Natural killer cell treated with Interleukin-12 subunit alpha and Interleukin-12 subunit beta and Interleukin-15 and Interleukin-18, amount 100 ng/mL, for 72 hours (primary cell): ENCODE data around the gene PLEKHA7. TPM values are rescaled to one million over a fixed set of nuclear protein-coding genes. Genes with fewer than 3 reads are reported as not detected.

ENCODE experiments used
- ATAC-seq, 2 donors: fragments of 150-1000 bp; cut with Tn5 transposase in 1 of 2; sonication (Bioruptor Pico), chemical (Tn5 transposase) in 1 of 2; 2 replicates each; pipeline ENCODE4 v1.10.0; 2021
- DNase-seq: peaks from one replicate; pipeline ENCODE4 v3.0.0; 2022; ENCODE audit warnings: low spot score
- H3K27ac Mint-ChIP-seq, 2 donors: 1 replicate in 1 of 2; 2 replicates in 1 of 2; pipeline ENCODE4 v1.8.0; 2022; ENCODE audit warnings: mixed read lengths in 2 of 2, mild to moderate bottlenecking in 1 of 2, moderate library complexity in 1 of 2
- H3K27me3 Mint-ChIP-seq, 2 donors: 1 replicate in 1 of 2; 2 replicates in 1 of 2; pipeline ENCODE4 v1.8.0; 2022; ENCODE audit warnings: mixed read lengths in 2 of 2
- H3K36me3 Mint-ChIP-seq: one replicate; pipeline ENCODE4 v1.8.0; 2022; ENCODE audit warnings: mixed read lengths
- H3K4me1 Mint-ChIP-seq, 2 donors: 1 replicate in 1 of 2; 2 replicates in 1 of 2; pipeline ENCODE4 v1.8.0; 2022; ENCODE audit warnings: low read depth in 2 of 2, mixed read lengths in 2 of 2, mild to moderate bottlenecking in 1 of 2
- H3K4me3 Mint-ChIP-seq: one replicate; pipeline ENCODE4 v1.8.0; 2022; ENCODE audit warnings: mixed read lengths
- H3K9me3 Mint-ChIP-seq: 2 replicates; pipeline ENCODE4 v1.8.0; 2022; ENCODE audit warnings: mixed read lengths
- total RNA-seq, 2 donors: library from RNA; stranded (reverse); gene quantifications; one replicate each; pipeline ENCODE4 v1.2.3, GENCODE V29; 2022

The PLEKHA7 gene
- total RNA-seq, 2 donors from 2014 or later = 0.10 to 0.84 TPM

DNA sequence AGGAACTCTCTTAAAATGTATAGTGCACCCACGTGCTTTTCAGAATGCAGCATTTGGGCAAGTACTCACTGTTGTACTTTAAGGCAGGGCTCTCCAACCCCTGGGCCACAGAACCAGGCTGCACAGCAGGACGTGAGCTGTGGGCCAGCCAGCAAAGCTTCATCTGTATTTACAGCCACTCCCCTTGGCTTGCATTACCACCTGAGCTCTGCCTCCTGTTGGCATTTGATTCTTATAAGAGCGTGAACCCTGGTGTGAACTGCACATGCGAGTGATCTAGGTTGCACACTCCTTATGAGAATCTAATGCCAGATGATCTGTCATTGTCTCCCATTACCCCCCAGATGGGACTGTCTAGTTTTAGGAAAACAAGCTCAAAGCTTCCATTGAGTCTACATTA is 272.7 kb downstream of the PLEKHA7 start:
- H3K36me3 Mint-ChIP-seq = peaks cover 14% of the 10 kb centered on the region
- H3K27me3 Mint-ChIP-seq = no peaks in the 10 kb centered on the region
- peak overlapping the region; percentile 49 for H3K4me3 Mint-ChIP-seq
- no peak overlapping the region for H3K27ac Mint-ChIP-seq
- peaks cover 26 to 37% of the 10 kb centered on the region in 2 donors for H3K4me1 Mint-ChIP-seq
- ATAC-seq (no peak), DNase-seq (no peak)
- no peaks in the 10 kb centered on the region for H3K9me3 Mint-ChIP-seq

DNA sequence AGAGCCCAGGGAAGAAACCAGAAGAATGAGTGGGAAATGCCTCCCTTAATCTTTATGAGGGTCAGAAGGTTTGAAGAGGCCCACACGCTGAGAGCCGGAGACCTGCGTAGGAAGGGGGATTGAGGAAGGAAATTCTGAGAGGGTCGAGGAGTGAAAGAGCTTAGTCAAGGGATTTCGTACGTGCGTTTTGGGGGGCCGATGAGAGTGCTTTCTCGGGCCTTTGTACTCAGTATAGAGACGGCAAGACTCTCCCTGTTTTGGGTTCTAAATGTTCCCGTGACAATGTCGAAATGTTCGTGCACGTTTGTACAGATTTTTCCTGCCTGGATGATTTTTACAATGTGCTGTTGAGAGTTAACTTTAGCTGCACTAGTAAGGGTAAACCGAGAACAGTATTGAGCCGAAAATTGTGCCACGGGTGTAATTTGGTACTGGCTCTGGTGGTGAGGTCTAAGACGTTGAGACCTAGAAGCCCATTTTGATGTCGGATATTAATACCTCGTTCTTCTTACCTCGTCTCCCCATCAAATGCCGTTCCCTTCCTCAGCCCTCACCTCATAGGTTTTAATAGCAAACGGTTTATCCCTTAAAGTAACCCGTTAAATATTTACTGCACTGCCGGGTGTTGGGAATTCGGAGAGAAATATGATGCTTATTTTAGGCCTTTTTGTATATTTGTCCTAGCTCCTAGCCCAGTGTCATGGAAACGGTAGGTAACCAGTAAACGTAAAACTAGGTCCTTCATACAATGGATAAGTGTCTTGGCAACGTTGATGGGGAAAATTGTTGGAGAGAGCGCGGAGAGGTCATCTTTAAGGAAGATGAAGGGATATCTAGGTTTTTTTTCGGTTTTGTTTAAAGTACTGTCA is 275.0 kb downstream of the PLEKHA7 start:
- Mint-ChIP-seq H3K9me3 (no peaks in the 10 kb centered on the region), H3K27ac (no peak overlapping the region), H3K4me1 (peaks cover 15 to 19% of the 10 kb centered on the region in 2 donors), H3K36me3 (peaks cover 6% of the 10 kb centered on the region), H3K27me3 (no peaks in the 10 kb centered on the region), H3K4me3 (no peak overlapping the region)
- no peak for DNase-seq
- ATAC-seq = peak in 1 of 2 donors; percentile 4

DNA sequence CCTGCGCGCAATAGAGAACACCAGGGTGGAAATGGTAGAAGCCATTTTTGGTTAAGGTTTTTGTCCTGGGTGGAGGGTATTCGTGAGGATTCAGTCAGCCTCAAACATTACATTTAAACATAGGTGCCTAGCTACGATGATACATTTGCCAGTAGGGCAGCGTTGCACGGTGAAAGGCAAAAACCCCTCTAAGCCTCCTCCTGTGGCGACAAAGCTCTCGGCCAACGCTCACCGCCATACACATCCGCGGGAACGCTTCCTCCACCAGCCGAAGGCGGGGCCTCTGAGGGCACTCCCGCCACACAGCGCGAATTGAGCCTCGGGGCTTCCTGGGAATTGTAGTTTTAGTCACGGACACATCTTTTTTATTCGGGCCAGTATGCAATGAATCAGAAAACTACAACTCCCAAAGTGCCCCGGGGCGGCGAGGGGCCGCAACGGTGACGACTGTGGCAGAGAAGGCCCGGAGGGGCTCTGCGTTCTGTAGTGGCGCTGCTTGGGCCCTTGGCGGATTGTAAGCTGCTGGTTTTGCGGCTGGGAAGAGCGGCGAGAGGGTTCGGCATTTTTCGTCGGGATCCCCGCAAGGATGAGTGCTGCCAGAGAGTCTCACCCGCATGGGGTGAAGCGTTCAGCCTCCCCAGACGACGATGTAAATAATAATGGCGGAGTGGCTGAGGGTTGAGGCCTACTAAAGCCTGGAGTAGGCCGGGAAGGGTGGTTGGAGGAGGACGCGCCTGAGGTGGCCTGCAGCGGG is 275.8 kb downstream of the PLEKHA7 start, which contains the start of gene C11orf58:
C11orf58 (plus strand) TSS at position 455 of the 754 bp plus-strand sequence; CDS start at position 587, 132 bp downstream.
- H3K4me3 Mint-ChIP-seq = no peak within 1 kb of the TSS
- ATAC-seq (peak; percentile 99), DNase-seq (peak; percentile 96)
- H3K4me1 Mint-ChIP-seq = peaks cover 13 to 15% of the 10 kb centered on the region in 2 donors
- H3K27ac Mint-ChIP-seq = no peak within 1 kb of the TSS
- H3K27me3 Mint-ChIP-seq = no peaks in the 10 kb centered on the region
- H3K9me3 Mint-ChIP-seq = no peaks in the 10 kb centered on the region
- H3K36me3 Mint-ChIP-seq = peaks cover 6% of the 10 kb centered on the region

DNA sequence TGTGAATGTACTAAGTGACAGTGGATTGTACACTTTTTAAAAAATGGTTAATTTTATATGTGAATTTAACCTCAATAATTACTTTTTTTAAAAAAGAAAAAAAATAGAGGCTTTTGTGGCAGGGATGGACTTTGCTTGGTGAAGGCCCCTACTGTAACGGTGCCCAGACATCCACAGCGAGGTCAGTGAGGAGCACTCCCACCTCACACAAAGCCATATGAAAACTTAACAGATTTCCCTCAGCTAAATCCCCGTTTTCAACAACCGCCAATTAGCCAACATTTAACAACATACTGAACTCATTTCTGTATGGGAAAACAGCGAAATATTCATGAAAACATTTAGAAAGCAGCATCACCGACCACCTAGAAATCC is 276.4 kb downstream of the PLEKHA7 start:
- no peak for DNase-seq
- Mint-ChIP-seq H3K36me3 (peaks cover 6% of the 10 kb centered on the region), H3K9me3 (no peaks in the 10 kb centered on the region), H3K27ac (no peak overlapping the region), H3K4me3 (no peak overlapping the region), H3K4me1 (peaks cover 10 to 11% of the 10 kb centered on the region in 2 donors), H3K27me3 (no peaks in the 10 kb centered on the region)
- no peak for ATAC-seq

Other genes starting within 250 kb of the PLEKHA7 start
- 100 to 1,000 TPM; 688 to 721 TPM for gene RPS13, start 63.3 kb upstream of the PLEKHA7 start, total RNA-seq
- gene PIK3C2A, start 193.6 kb upstream of the PLEKHA7 start, total RNA-seq = 10 to 100 TPM; 25.7 to 37.3 TPM